Nephron progenitor cell (in vitro differentiated cells): ENCODE measurements around the gene STIM1.

ENCODE experiments used
- DNase-seq: peaks from one replicate; pipeline ENCODE4 v3.0.0; 2021
- H3K27ac Mint-ChIP-seq: 2 replicates; pipeline ENCODE4 v1.8.0; 2021; ENCODE audit warnings: mild to moderate bottlenecking, moderate library complexity, mixed read lengths
- H3K27me3 Mint-ChIP-seq: 2 replicates; pipeline ENCODE4 v1.8.0; 2021; ENCODE audit warnings: mild to moderate bottlenecking, low read depth, mixed read lengths; ENCODE audit not compliant: poor library complexity
- H3K36me3 Mint-ChIP-seq: 2 replicates; pipeline ENCODE4 v1.8.0; 2021; ENCODE audit warnings: low read depth, mixed read lengths
- H3K4me1 Mint-ChIP-seq: 2 replicates; pipeline ENCODE4 v1.8.0; 2021; ENCODE audit warnings: mixed read lengths
- H3K4me3 Mint-ChIP-seq: 2 replicates; pipeline ENCODE4 v1.8.0; 2021; ENCODE audit warnings: mild to moderate bottlenecking, moderate library complexity, mixed read lengths
- H3K9me3 Mint-ChIP-seq: 2 replicates; pipeline ENCODE4 v1.8.0; 2021; ENCODE audit warnings: mild to moderate bottlenecking, moderate library complexity, mixed read lengths
- TF ChIP-seq, protein P1 (sequence below): fragments of 200-600 bp; sonication (generic); IDR thresholded peaks from 2 replicates; pipeline ENCODE4 v1.5.0; 2021; ENCODE audit warnings: antibody characterized with exemption

STIM1 gene

DNA sequence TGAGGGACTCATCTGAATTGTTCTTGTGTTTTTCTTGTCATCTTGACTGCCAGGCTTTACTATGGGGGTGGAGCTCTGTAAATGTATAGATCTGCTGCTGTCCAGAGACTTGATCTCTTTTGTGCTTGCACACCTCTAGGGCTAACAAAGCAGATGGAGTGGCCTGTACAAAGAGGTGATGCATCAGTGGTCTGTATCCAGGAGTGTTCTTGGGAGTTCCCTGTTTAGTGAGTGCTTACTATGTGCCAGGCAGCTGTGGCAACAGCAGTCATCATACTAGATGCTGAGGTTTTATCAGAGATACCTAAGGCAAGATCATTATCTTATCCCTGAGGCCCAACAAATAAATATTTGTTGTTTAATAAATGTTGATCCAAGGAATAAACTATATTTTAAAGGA, 33.4 kb downstream of the STIM1 start:
- H3K9me3 Mint-ChIP-seq, result no peaks in the 10 kb centered on the region
- H3K4me1 Mint-ChIP-seq, result peaks cover under 1% of the 10 kb centered on the region
- H3K36me3 Mint-ChIP-seq, result peaks cover 4% of the 10 kb centered on the region
- no peak for DNase-seq
- H3K4me3 Mint-ChIP-seq, result no peak overlapping the region
- TF ChIP-seq, protein P1, sequence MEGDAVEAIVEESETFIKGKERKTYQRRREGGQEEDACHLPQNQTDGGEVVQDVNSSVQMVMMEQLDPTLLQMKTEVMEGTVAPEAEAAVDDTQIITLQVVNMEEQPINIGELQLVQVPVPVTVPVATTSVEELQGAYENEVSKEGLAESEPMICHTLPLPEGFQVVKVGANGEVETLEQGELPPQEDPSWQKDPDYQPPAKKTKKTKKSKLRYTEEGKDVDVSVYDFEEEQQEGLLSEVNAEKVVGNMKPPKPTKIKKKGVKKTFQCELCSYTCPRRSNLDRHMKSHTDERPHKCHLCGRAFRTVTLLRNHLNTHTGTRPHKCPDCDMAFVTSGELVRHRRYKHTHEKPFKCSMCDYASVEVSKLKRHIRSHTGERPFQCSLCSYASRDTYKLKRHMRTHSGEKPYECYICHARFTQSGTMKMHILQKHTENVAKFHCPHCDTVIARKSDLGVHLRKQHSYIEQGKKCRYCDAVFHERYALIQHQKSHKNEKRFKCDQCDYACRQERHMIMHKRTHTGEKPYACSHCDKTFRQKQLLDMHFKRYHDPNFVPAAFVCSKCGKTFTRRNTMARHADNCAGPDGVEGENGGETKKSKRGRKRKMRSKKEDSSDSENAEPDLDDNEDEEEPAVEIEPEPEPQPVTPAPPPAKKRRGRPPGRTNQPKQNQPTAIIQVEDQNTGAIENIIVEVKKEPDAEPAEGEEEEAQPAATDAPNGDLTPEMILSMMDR, result no peak
- H3K27ac Mint-ChIP-seq, result no peak overlapping the region
- peaks cover 4% of the 10 kb centered on the region for H3K27me3 Mint-ChIP-seq

DNA sequence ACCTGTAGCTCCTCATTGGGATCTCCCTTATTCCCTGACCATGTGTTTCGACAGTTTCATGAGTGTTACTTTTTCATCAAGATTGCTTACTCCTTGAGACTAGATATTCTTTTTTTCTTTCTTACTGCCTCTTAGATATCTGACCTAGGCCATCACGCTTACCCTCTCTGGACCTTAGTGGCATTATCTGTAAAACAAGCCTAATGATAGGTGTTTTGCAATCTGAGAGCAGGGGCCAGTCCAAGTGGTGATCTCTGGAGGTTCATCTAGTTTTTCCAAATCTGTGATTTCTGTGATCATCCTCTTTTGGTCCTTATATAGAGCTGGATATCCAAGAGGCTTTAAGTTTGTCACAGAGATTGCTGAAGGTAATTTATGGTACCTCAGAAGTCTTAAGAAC, 34.5 kb downstream of the STIM1 start:
- TF ChIP-seq, protein P1, result no peak
- H3K4me1 Mint-ChIP-seq, result peaks cover 6% of the 10 kb centered on the region

DNA sequence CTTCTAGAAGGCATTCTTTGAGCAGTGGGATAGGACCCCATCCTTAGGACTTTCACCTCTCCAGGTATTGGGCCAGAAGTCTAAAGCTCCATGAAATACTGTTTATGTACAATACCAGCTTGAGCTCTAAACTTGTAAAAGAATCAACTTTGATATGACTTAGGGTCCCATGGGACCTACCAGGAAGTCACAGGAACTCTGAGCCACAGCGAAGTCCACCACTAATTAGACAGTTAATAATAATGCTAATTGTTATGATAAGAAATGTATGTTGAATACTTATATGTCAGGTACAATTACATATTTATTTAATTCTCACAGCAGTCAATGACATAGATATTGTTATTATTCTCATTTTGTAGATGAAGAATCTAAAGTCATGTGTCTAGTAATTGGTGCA, 35.3 kb downstream of the STIM1 start:
- no peak overlapping the region for H3K4me3 Mint-ChIP-seq
- DNase-seq, result no peak
- H3K4me1 Mint-ChIP-seq, result peaks cover 6% of the 10 kb centered on the region
- H3K27ac Mint-ChIP-seq, result no peak overlapping the region
- no peaks in the 10 kb centered on the region for H3K9me3 Mint-ChIP-seq
- TF ChIP-seq, protein P1, result no peak
- peaks cover 4% of the 10 kb centered on the region for H3K36me3 Mint-ChIP-seq
- peaks cover 5% of the 10 kb centered on the region for H3K27me3 Mint-ChIP-seq

More for the DNA sequence above, 34.5 kb downstream of the STIM1 start:
- Mint-ChIP-seq H3K27ac (no peak overlapping the region), H3K27me3 (peaks cover 5% of the 10 kb centered on the region), H3K9me3 (no peaks in the 10 kb centered on the region), H3K4me3 (no peak overlapping the region), H3K36me3 (peaks cover 4% of the 10 kb centered on the region)
- DNase-seq, result no peak

DNA sequence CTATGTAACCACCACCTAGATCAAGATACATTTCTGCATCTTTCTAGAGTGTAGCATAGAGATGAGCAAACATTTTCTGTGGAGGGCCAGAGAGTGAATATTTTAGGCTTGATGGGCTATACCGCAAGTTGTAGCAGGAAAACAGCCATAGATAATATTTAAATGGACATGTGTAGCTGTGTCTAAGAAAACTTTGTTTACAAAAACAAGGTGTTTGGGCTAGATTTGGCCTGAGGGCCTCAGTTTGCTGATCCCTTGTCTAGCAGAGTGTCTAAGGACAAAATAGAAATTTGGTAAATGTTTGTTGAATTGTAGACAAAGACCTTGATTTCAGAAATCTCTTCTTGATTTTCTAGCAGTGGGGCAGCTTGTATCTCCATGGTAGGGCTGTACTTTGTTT, 36.3 kb downstream of the STIM1 start:
- no peak overlapping the region for H3K4me3 Mint-ChIP-seq
- no peak overlapping the region for H3K27ac Mint-ChIP-seq
- TF ChIP-seq, protein P1, result no peak
- no peaks in the 10 kb centered on the region for H3K36me3 Mint-ChIP-seq
- peaks cover 6% of the 10 kb centered on the region for H3K4me1 Mint-ChIP-seq
- peaks cover 4% of the 10 kb centered on the region for H3K9me3 Mint-ChIP-seq
- H3K27me3 Mint-ChIP-seq, result peaks cover 5% of the 10 kb centered on the region
- no peak for DNase-seq

DNA sequence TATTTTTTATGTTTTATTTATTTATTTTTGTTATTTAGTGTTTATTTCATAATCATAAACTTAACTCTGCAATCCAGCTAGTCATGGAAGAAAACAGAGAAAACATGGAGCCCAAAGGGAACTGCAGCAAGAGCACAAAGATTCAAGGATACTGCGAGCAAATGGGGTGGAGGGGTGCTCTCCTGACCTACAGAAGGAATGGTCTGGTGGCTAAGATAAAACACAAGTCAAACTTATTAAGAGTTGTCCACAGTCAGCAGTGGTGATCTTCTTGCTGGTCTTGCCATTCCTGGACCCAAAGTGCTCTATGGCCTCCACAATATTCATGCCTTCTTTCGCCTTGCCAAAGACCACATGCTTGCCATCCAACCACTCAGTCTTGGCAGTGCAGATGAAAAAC, 36.7 kb downstream of the STIM1 start:
- H3K27ac Mint-ChIP-seq, result no peak overlapping the region
- no peak overlapping the region for H3K4me3 Mint-ChIP-seq
- peaks cover 4% of the 10 kb centered on the region for H3K9me3 Mint-ChIP-seq
- DNase-seq, result no peak
- no peaks in the 10 kb centered on the region for H3K36me3 Mint-ChIP-seq
- TF ChIP-seq, protein P1, result no peak
- peaks cover 6% of the 10 kb centered on the region for H3K4me1 Mint-ChIP-seq
- H3K27me3 Mint-ChIP-seq, result peaks cover 5% of the 10 kb centered on the region

DNA sequence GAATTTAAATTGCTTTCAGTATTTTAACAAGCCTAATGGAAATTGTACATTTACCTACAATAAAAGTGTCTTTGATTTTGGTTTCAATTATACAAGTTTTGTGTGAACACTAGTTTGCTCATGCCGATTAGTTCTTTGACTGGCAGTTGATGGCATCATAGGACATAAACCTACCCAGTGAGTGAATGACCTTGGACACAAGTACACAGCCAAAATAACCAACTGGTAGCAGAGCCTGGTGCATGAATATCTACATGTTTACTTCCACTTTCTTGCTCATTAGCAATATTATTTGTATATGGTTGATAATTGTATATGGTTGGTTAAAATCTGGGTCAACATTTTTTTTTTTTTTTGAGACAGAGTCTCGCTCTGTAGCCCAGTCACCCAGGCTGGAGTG, 37.8 kb downstream of the STIM1 start:
- Mint-ChIP-seq H3K9me3 (peaks cover 4% of the 10 kb centered on the region), H3K27ac (no peak overlapping the region), H3K27me3 (peaks cover 5% of the 10 kb centered on the region), H3K4me3 (no peak overlapping the region), H3K36me3 (no peaks in the 10 kb centered on the region), H3K4me1 (peaks cover 6% of the 10 kb centered on the region)
- DNase-seq, result no peak
- TF ChIP-seq, protein P1, result no peak
